GM12892 (cell line): Measurements from ENCODE around the gene MVK.

Experiments
- POLR2A ChIP-seq: IDR thresholded peaks from 2 replicates; pipeline ENCODE4 v1.6.1; 2011; ENCODE audit warnings: low read depth, low read length, control low read depth
- POLR2AphosphoS5 ChIP-seq: IDR thresholded peaks from 2 replicates; pipeline ENCODE4 v1.6.1; 2011; ENCODE audit warnings: low read depth, low read length, control low read depth
- TAF1 ChIP-seq: IDR thresholded peaks from 2 replicates; pipeline ENCODE4 v1.6.1; 2011; ENCODE audit warnings: low read depth, mild to moderate bottlenecking, control low read depth, low read length, borderline replicate concordance

DNA sequence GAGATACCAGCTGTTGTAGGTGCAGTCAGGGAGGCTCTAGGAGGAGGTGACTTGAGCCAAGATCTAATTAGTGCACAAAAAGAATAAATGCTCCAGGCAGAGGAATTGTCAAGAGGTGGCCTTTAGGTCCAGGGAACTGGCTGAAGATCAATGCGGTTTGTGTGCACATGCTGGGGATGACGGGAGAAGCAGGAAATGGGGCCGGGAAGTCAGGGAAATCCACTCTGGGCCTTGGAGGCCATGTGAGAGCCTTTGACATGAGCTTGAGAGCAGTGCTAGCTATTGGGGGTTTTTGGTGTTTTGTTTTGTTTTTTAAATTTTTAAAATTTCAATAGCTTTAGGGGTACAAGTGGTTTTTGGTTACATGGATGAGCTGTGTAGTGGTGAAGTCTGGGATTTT is 67.4 kb downstream of the MVK start:
- TF ChIP-seq POLR2AphosphoS5 (no peak), POLR2A (no peak), TAF1 (no peak)
